HepG2 (cell line): Measurements from ENCODE around the gene ENPP7.

Experiments used
- CEBPB ChIP-seq: IDR thresholded peaks from 2 replicates; pipeline ENCODE4 v1.6.1; 2011; ENCODE audit warnings: low read depth, low read length, improper control_type of control experiment, borderline replicate concordance
- CHD2 ChIP-seq: IDR thresholded peaks from 2 replicates; pipeline ENCODE4 v1.6.1; 2011; ENCODE audit warnings: low read depth, low read length, improper control_type of control experiment
- CTCF ChIP-seq: sonication (generic); formaldehyde crosslinking; IDR thresholded peaks from 2 replicates; pipeline ENCODE4 v1.5.0; 2020; ENCODE audit warnings: mild to moderate bottlenecking, missing genetic modification reagents, moderate library complexity
- FOXM1 ChIP-seq: sonication (generic); formaldehyde crosslinking; IDR thresholded peaks from 2 replicates; pipeline ENCODE4 v1.5.0; 2020; ENCODE audit warnings: missing genetic modification reagents
- POLR2AphosphoS5 ChIP-seq: IDR thresholded peaks from 2 replicates; pipeline ENCODE4 v1.6.1; 2012; ENCODE audit warnings: low read depth, low read length
- SP5 ChIP-seq: IDR thresholded peaks from 2 replicates; pipeline ENCODE4 v1.6.1; 2016; ENCODE audit warnings: low read depth, borderline replicate concordance
- SRF ChIP-seq: IDR thresholded peaks from 2 replicates; pipeline ENCODE4 v1.6.1; 2011; ENCODE audit warnings: mild to moderate bottlenecking, low read depth, low read length, moderate library complexity
- STAT6 ChIP-seq: sonication (generic); formaldehyde crosslinking; IDR thresholded peaks from 2 replicates; pipeline ENCODE4 v1.4.0; 2020; ENCODE audit warnings: missing genetic modification reagents, mild to moderate bottlenecking, borderline replicate concordance
- TFE3 ChIP-seq: IDR thresholded peaks from 2 replicates; pipeline ENCODE4 v1.6.1; 2016
- UBTF ChIP-seq: sonication (generic); formaldehyde crosslinking; IDR thresholded peaks from 2 replicates; pipeline ENCODE4 v1.4.0; 2020; ENCODE audit warnings: mild to moderate bottlenecking, missing genetic modification reagents
- ZNF207 ChIP-seq: fragments of 450-650 bp; IDR thresholded peaks from 2 replicates; pipeline ENCODE4 v1.6.1; 2016; ENCODE audit warnings: antibody characterized with exemption, borderline replicate concordance

- TF ChIP-seq POLR2AphosphoS5 (no peak), CEBPB (no peak), FOXM1 (no peak), SP5 (CRISPR knock-in tag) (no peak), CTCF (CRISPR knock-in tag) (no peak), ZNF207 (no peak), CHD2 (no peak), STAT6 (no peak), UBTF (no peak), TFE3 (no peak), SRF (no peak)
These were observed 27.5 kb downstream of the ENPP7 start for GRCh38 chr17:79758271-79758670.
